ENCODE data around the gene CDC45.

DNA sequence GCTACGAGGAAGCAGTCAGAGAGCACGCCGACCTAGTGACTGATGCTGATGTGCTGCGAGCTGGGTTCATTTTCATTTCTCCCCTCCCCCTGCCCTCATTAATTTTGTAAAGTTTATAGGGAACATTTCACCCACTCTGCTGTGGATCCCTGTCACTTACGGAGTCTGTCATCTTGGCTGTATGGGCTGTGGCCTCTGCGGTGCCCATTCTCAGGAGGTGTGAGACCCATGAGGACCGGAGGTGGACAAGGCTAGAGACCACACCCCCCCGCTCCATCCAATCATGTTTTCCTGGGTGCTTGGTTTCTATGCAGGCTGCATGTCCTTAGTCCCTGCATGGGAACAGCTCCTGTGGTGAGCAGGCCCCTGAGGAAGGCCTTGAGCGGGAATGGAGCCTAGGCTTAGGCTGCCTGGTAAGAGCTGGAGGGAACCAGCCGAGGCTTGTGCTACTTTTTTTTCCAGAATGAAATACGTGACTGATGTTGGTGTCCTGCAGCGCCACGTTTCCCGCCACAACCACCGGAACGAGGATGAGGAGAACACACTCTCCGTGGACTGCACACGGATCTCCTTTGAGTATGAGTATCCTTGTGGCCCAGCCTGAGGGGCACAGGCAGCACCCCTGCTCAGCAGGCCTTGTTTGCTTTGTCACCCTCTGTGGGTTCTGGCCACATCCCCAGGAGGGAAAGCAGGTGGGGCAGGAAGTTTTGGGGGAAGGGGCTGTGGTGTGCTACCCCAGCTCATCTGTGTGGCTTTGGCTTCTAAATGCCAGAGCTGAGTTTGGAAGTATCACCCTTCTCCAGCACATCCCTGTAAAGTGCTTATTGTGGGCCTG, 25.4 kb downstream of the CDC45 start:
- TF ChIP-seq, protein P1, sequence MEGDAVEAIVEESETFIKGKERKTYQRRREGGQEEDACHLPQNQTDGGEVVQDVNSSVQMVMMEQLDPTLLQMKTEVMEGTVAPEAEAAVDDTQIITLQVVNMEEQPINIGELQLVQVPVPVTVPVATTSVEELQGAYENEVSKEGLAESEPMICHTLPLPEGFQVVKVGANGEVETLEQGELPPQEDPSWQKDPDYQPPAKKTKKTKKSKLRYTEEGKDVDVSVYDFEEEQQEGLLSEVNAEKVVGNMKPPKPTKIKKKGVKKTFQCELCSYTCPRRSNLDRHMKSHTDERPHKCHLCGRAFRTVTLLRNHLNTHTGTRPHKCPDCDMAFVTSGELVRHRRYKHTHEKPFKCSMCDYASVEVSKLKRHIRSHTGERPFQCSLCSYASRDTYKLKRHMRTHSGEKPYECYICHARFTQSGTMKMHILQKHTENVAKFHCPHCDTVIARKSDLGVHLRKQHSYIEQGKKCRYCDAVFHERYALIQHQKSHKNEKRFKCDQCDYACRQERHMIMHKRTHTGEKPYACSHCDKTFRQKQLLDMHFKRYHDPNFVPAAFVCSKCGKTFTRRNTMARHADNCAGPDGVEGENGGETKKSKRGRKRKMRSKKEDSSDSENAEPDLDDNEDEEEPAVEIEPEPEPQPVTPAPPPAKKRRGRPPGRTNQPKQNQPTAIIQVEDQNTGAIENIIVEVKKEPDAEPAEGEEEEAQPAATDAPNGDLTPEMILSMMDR (IDR thresholded peaks at IDR 0.05 in 8 of 11, conservative IDR thresholded peaks at IDR 0.05 in 3 of 11), result no peak
- no peak for TF ChIP-seq POLR2AphosphoS5 (IDR thresholded peaks at IDR 0.05)
